Measurements from ENCODE around the gene ETNK1.
"Not testable (repeated sequence)": the region's sequence is repeated elsewhere in the genome, so short reads cannot be mapped to it uniquely, and the experiment has no call there.

The ETNK1 gene

GRCh38 chr12:22691319-22691718 lies 66.3 kb downstream of the ETNK1 start:
- no peak for DNase-seq

- DNase-seq: not testable (repeated sequence)
Observed at GRCh38 chr12:22692467-22692866, 67.5 kb downstream of the ETNK1 start.

- no peak for DNase-seq
Observed at GRCh38 chr12:22692964-22693555, 68.1 kb downstream of the ETNK1 start.

GRCh38 chr12:22698576-22698975 lies 73.6 kb downstream of the ETNK1 start:
- no peak for DNase-seq

GRCh38 chr12:22699705-22700104 lies 74.7 kb downstream of the ETNK1 start:
- DNase-seq: not testable (repeated sequence)

GRCh38 chr12:22700106-22700505 lies 75.1 kb downstream of the ETNK1 start:
- no peak for DNase-seq

- DNase-seq: not testable (repeated sequence)
Observed at GRCh38 chr12:22701216-22701809, 76.3 kb downstream of the ETNK1 start.

GRCh38 chr12:22702690-22703089 lies 77.7 kb downstream of the ETNK1 start:
- no peak for DNase-seq

GRCh38 chr12:22709292-22709691 lies 84.3 kb downstream of the ETNK1 start:
- peak; percentile 16 for DNase-seq

- no peak for DNase-seq
Observed at GRCh38 chr12:22712083-22712482, 87.1 kb downstream of the ETNK1 start.

- no peak for DNase-seq
Observed at GRCh38 chr12:22715254-22715653, 90.3 kb downstream of the ETNK1 start.

GRCh38 chr12:22719745-22720144 lies 94.8 kb downstream of the ETNK1 start:
- no peak for DNase-seq

GRCh38 chr12:22722081-22722480 lies 97.1 kb downstream of the ETNK1 start:
- no peak for DNase-seq

- no peak for DNase-seq
Observed at GRCh38 chr12:22722779-22723178, 97.8 kb downstream of the ETNK1 start.

- no peak for DNase-seq
Observed at GRCh38 chr12:22728987-22729386, 104.0 kb downstream of the ETNK1 start.

- DNase-seq: no peak
Observed at GRCh38 chr12:22729431-22729956, 104.5 kb downstream of the ETNK1 start.

GRCh38 chr12:22729957-22730443 lies 105.0 kb downstream of the ETNK1 start:
- peak; percentile 2 for DNase-seq

GRCh38 chr12:22731236-22731635 lies 106.3 kb downstream of the ETNK1 start:
- no peak for DNase-seq

GRCh38 chr12:22733756-22734155 lies 108.8 kb downstream of the ETNK1 start:
- DNase-seq: no peak

GRCh38 chr12:22738945-22739344 lies 114.0 kb downstream of the ETNK1 start:
- no peak for DNase-seq
